HepG2 (cell line): ENCODE results near the gene BMAL1. TPM values are rescaled to one million over a fixed set of nuclear protein-coding genes. Genes with fewer than 3 reads are reported as not detected.
A peak's percentile ranks its signal among the peaks of the same experiment; 100 is the strongest.

ENCODE experiments used
- IRF2 ChIP-seq: IDR thresholded peaks from 2 replicates; pipeline ENCODE4 v1.6.1; 2018; ENCODE audit warnings: missing genetic modification reagents, missing compliant biosample characterization
- SRY ChIP-seq: sonication (generic); formaldehyde crosslinking; IDR thresholded peaks from 2 replicates; pipeline ENCODE4 v1.8.0; 2022; ENCODE audit warnings: mild to moderate bottlenecking, missing genetic modification reagents
- TEAD3 ChIP-seq: optimal IDR thresholded peaks from 2 replicates; pipeline ENCODE3; 2016; ENCODE audit warnings: borderline replicate concordance
- THRA ChIP-seq: sonication (generic); formaldehyde crosslinking; IDR thresholded peaks from 2 replicates; pipeline ENCODE4 v1.4.0; 2020; ENCODE audit warnings: missing genetic modification reagents, borderline replicate concordance
- ZGPAT ChIP-seq: IDR thresholded peaks from 2 replicates; pipeline ENCODE4 v1.6.1; 2016; ENCODE audit warnings: mild to moderate bottlenecking
- ZNF318 ChIP-seq: sonication (generic); formaldehyde crosslinking; IDR thresholded peaks from 2 replicates; pipeline ENCODE4 v1.4.0; 2020; ENCODE audit warnings: mild to moderate bottlenecking, missing genetic modification reagents
- ZNF567 ChIP-seq: sonication (generic); formaldehyde crosslinking; IDR thresholded peaks from 2 replicates; pipeline ENCODE4 v1.8.1; 2023; ENCODE audit warnings: mild to moderate bottlenecking, missing genetic modification reagents, borderline replicate concordance
- ZNF879 ChIP-seq: sonication (generic); formaldehyde crosslinking; IDR thresholded peaks from 2 replicates; pipeline ENCODE4 v1.8.1; 2023; ENCODE audit warnings: missing genetic modification reagents
- ZSCAN20 ChIP-seq: sonication (generic); formaldehyde crosslinking; IDR thresholded peaks from 2 replicates; pipeline ENCODE4 v1.4.0; 2020; ENCODE audit warnings: missing genetic modification reagents, mild to moderate bottlenecking, borderline replicate concordance
- ZSCAN21 ChIP-seq: sonication (generic); formaldehyde crosslinking; IDR thresholded peaks from 2 replicates; pipeline ENCODE4 v1.8.0; 2022; ENCODE audit warnings: mild to moderate bottlenecking, missing genetic modification reagents, moderate library complexity, borderline replicate concordance
- polyA plus RNA-seq, 8 experiments: library from polyadenylated mRNA; depleted of rRNA in 3 of 8; stranded (reverse) in 7 of 8; unstranded in 1 of 8; fragments of >200 nt; fragmentation: Illumina TruSeq in 4 of 8; extraction: Trizol in 4 of 8; gene quantifications; 2 replicates each; pipeline versions ENCODE4 v1.2.1 to v1.2.3, GENCODE V29; 2011 to 2016; ENCODE audit warnings: low read depth in 4 of 8, missing spikeins in 1 of 8, mixed read lengths in 1 of 8; ENCODE audit not compliant: insufficient read depth in 1 of 8
- total RNA-seq, 5 experiments: library from RNA; depleted of rRNA; stranded (reverse); fragments of >200 nt; fragmentation: Illumina TruSeq; extraction: Trizol; gene quantifications; 2 replicates each; pipeline ENCODE4 v1.2.3, GENCODE V29; 2016; ENCODE audit warnings: low read depth in 1 of 5
- TF ChIP-seq, protein P1 (sequence below), 2 experiments: sonication (generic) in 1 of 2; formaldehyde crosslinking in 1 of 2; IDR thresholded peaks; 2 replicates each; pipeline versions ENCODE4 v1.6.1 to v1.9.0; 2014 to 2022; ENCODE audit warnings: antibody characterized with exemption in 1 of 2, borderline replicate concordance in 1 of 2, inconsistent platforms in 1 of 2, low read depth in 1 of 2, missing genetic modification reagents in 1 of 2

The BMAL1 gene
- total and polyA plus RNA-seq, 2 of the 13 experiments (the other 11 are each of a cell fraction or from before 2014, with no cell fraction given) = 4.5 to 4.8 TPM

GRCh38 chr11:13335319-13335718, 57.7 kb downstream of the BMAL1 start (continued):
- TF ChIP-seq, protein P1, sequence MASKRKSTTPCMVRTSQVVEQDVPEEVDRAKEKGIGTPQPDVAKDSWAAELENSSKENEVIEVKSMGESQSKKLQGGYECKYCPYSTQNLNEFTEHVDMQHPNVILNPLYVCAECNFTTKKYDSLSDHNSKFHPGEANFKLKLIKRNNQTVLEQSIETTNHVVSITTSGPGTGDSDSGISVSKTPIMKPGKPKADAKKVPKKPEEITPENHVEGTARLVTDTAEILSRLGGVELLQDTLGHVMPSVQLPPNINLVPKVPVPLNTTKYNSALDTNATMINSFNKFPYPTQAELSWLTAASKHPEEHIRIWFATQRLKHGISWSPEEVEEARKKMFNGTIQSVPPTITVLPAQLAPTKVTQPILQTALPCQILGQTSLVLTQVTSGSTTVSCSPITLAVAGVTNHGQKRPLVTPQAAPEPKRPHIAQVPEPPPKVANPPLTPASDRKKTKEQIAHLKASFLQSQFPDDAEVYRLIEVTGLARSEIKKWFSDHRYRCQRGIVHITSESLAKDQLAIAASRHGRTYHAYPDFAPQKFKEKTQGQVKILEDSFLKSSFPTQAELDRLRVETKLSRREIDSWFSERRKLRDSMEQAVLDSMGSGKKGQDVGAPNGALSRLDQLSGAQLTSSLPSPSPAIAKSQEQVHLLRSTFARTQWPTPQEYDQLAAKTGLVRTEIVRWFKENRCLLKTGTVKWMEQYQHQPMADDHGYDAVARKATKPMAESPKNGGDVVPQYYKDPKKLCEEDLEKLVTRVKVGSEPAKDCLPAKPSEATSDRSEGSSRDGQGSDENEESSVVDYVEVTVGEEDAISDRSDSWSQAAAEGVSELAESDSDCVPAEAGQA (IDR thresholded peaks at IDR 0.05; ENCODE audit: low read depth) = no peak
- TF ChIP-seq, protein P1 (CRISPR knock-in tag; IDR thresholded peaks at IDR 0.05; ENCODE audit: borderline replicate concordance) = no peak
- TF ChIP-seq TEAD3 (CRISPR knock-in tag) (peak; percentile 45), ZSCAN21 (CRISPR knock-in tag) (no peak), ZNF879 (CRISPR knock-in tag) (no peak), ZNF318 (CRISPR knock-in tag) (no peak), SRY (CRISPR knock-in tag) (no peak), IRF2 (CRISPR knock-in tag) (no peak), ZSCAN20 (no peak), ZGPAT (CRISPR knock-in tag) (no peak), ZNF567 (CRISPR knock-in tag) (no peak), THRA (CRISPR knock-in tag) (no peak)
